ENCODE measurements around the gene NEIL1.

- no peak for TF ChIP-seq POLR2AphosphoS5 (IDR thresholded peaks at IDR 0.05)
- TF ChIP-seq POLR2A (IDR thresholded peaks at IDR 0.05): no peak
Measured at GRCh38 chr15:75309711-75310110, 37.1 kb upstream of the NEIL1 start.
